H9 (cell line): ENCODE results near the gene SMAD6. TPM values are rescaled to one million over a fixed set of nuclear protein-coding genes. Genes with fewer than 3 reads are reported as not detected.
"Not testable (repeated sequence)": the region's sequence is repeated elsewhere in the genome, so short reads cannot be mapped to it uniquely, and the experiment has no call there.

Source experiments
- DNase-seq: peaks from one replicate; pipeline ENCODE4 v3.0.0-alpha.2; 2017
- H2AFZ ChIP-seq: one replicate; pipeline ENCODE4 v1.6.1; 2013; ENCODE audit warnings: mild to moderate bottlenecking, low read length, control low read depth, moderate library complexity
- H2AK5ac ChIP-seq: 2 replicates; pipeline ENCODE4 v1.6.1; 2013; ENCODE audit warnings: low read length, control low read depth, mixed read lengths; ENCODE audit not compliant: insufficient read length
- H2BK120ac ChIP-seq: one replicate; pipeline ENCODE4 v1.6.1; 2013; ENCODE audit warnings: low read depth, mild to moderate bottlenecking, low read length, control low read depth, inconsistent platforms; ENCODE audit not compliant: poor library complexity, severe bottlenecking
- H2BK12ac ChIP-seq: 2 replicates; pipeline ENCODE4 v1.6.1; 2013; ENCODE audit warnings: low read length, control low read depth, mixed read lengths, low read depth; ENCODE audit not compliant: insufficient read length
- H2BK15ac ChIP-seq: 2 replicates; pipeline ENCODE4 v1.6.1; 2013; ENCODE audit warnings: low read depth, low read length, control low read depth
- H2BK20ac ChIP-seq: one replicate; pipeline ENCODE4 v1.6.1; 2013; ENCODE audit warnings: low read depth, mild to moderate bottlenecking, low read length, control low read depth, inconsistent platforms; ENCODE audit not compliant: poor library complexity, severe bottlenecking
- H2BK5ac ChIP-seq: 2 replicates; pipeline ENCODE4 v1.6.1; 2013; ENCODE audit warnings: low read length, control low read depth, mixed read lengths; ENCODE audit not compliant: insufficient read length
- H3K14ac ChIP-seq: 2 replicates; pipeline ENCODE4 v1.6.1; 2013; ENCODE audit warnings: low read length, control low read depth; ENCODE audit not compliant: insufficient read depth
- H3K18ac ChIP-seq: 2 replicates; pipeline ENCODE4 v1.6.1; 2013; ENCODE audit warnings: low read depth, mild to moderate bottlenecking, mixed read lengths, low read length, control low read depth; ENCODE audit not compliant: insufficient read length
- H3K23ac ChIP-seq: 2 replicates; pipeline ENCODE4 v1.6.1; 2013; ENCODE audit warnings: low read length, control low read depth, mixed read lengths, low read depth; ENCODE audit not compliant: insufficient read length
- H3K23me2 ChIP-seq: 2 replicates; pipeline ENCODE4 v1.6.1; 2013; ENCODE audit warnings: low read depth, mild to moderate bottlenecking, mixed read lengths, low read length, control low read depth; ENCODE audit not compliant: insufficient read length, poor library complexity, severe bottlenecking
- H3K27ac ChIP-seq: 2 replicates; pipeline ENCODE4 v1.5.1; 2013; ENCODE audit warnings: low read length, control low read depth, mixed read lengths, low read depth; ENCODE audit not compliant: insufficient read length
- H3K27me3 ChIP-seq: 2 replicates; pipeline ENCODE4 v1.6.1; 2013; ENCODE audit warnings: low read length, control low read depth, inconsistent platforms; ENCODE audit not compliant: insufficient read depth
- H3K4ac ChIP-seq: 2 replicates; pipeline ENCODE4 v1.6.1; 2013; ENCODE audit warnings: low read depth, mild to moderate bottlenecking, control low read depth, inconsistent platforms, low read length, moderate library complexity
- H3K4me1 ChIP-seq: 2 replicates; pipeline ENCODE4 v1.6.1; 2013; ENCODE audit warnings: low read length, control low read depth, inconsistent platforms; ENCODE audit not compliant: insufficient read depth
- H3K4me2 ChIP-seq: 2 replicates; pipeline ENCODE4 v1.6.1; 2013; ENCODE audit warnings: low read length, control low read depth, mixed read lengths; ENCODE audit not compliant: insufficient read length, insufficient read depth
- H3K56ac ChIP-seq: 2 replicates; pipeline ENCODE4 v1.6.1; 2013; ENCODE audit warnings: low read depth, mild to moderate bottlenecking, mixed read lengths, low read length, control low read depth; ENCODE audit not compliant: insufficient read length
- H3K79me1 ChIP-seq: 2 replicates; pipeline ENCODE4 v1.6.1; 2013; ENCODE audit warnings: low read depth, mild to moderate bottlenecking, moderate library complexity, low read length, control low read depth, inconsistent platforms; ENCODE audit not compliant: insufficient read depth, poor library complexity, severe bottlenecking
- H3K79me2 ChIP-seq: 2 replicates; pipeline ENCODE4 v1.6.1; 2013; ENCODE audit warnings: low read length, control low read depth, inconsistent platforms; ENCODE audit not compliant: insufficient read depth
- H3K9ac ChIP-seq: 2 replicates; pipeline ENCODE4 v1.6.1; 2013; ENCODE audit warnings: low read length, control low read depth, mixed read lengths; ENCODE audit not compliant: insufficient read length; ENCODE audit errors: extremely low read depth
- H3K9me3 ChIP-seq: one replicate; pipeline ENCODE4 v1.6.1; 2013; ENCODE audit warnings: low read depth, low read length, inconsistent platforms; ENCODE audit not compliant: control insufficient read depth
- H3T11ph ChIP-seq: one replicate; pipeline ENCODE4 v1.6.1; 2013; ENCODE audit warnings: mild to moderate bottlenecking, low read length, control low read depth, inconsistent platforms
- H4K20me1 ChIP-seq: one replicate; pipeline ENCODE4 v1.6.1; 2013; ENCODE audit not compliant: control insufficient read depth, insufficient read length, insufficient read depth
- H4K5ac ChIP-seq: 2 replicates; pipeline ENCODE4 v1.6.1; 2013; ENCODE audit warnings: low read depth, mild to moderate bottlenecking, mixed read lengths, low read length, control low read depth; ENCODE audit not compliant: insufficient read length
- H4K8ac ChIP-seq: replicated peaks from 2 replicates; pipeline ENCODE4 v1.6.1; 2013; ENCODE audit warnings: low read length, control low read depth, mixed read lengths, low read depth; ENCODE audit not compliant: insufficient read length
- H4K91ac ChIP-seq: 2 replicates; pipeline ENCODE4 v1.6.1; 2013; ENCODE audit warnings: low read depth, mild to moderate bottlenecking, moderate library complexity, mixed read lengths, low read length, control low read depth; ENCODE audit not compliant: insufficient read length
- H3K27ac Mint-ChIP-seq, 3 experiments: 2 replicates in 2 of 3; 3 replicates in 1 of 3; pipeline ENCODE4 v1.8.0; 2020 to 2021; ENCODE audit warnings: mixed read lengths in 3 of 3, mild to moderate bottlenecking in 1 of 3, moderate library complexity in 1 of 3
- H3K27me3 Mint-ChIP-seq: 2 replicates; pipeline ENCODE4 v1.8.0; 2021; ENCODE audit warnings: low read depth, mild to moderate bottlenecking, moderate library complexity, mixed read lengths
- H3K36me3 Mint-ChIP-seq, 3 experiments: 2 replicates in 2 of 3; 3 replicates in 1 of 3; pipeline ENCODE4 v1.8.0; 2020 to 2021; ENCODE audit warnings: low read depth in 3 of 3, mixed read lengths in 3 of 3; ENCODE audit not compliant: insufficient read depth in 1 of 3
- H3K4me1 Mint-ChIP-seq, 2 experiments: 2 replicates each; pipeline ENCODE4 v1.8.0; 2020; ENCODE audit warnings: mixed read lengths in 2 of 2
- H3K4me3 Mint-ChIP-seq, 2 experiments: 2 replicates in 1 of 2; 3 replicates in 1 of 2; pipeline ENCODE4 v1.8.0; 2020 to 2021; ENCODE audit warnings: mild to moderate bottlenecking in 2 of 2, mixed read lengths in 2 of 2, moderate library complexity in 1 of 2
- H3K9me3 Mint-ChIP-seq, 2 experiments: 2 replicates in 1 of 2; 3 replicates in 1 of 2; pipeline ENCODE4 v1.8.0; 2020; ENCODE audit warnings: mild to moderate bottlenecking in 2 of 2, mixed read lengths in 2 of 2, moderate library complexity in 1 of 2
- WGBS: extraction: QIAGEN DNeasy Blood & Tissue Kit; methylation state at CpG from one replicate; pipeline ENCODE4 v1.1.7; 2013; ENCODE audit warnings: missing lambda C conversion rate, low lambda C conversion rate, mixed read lengths; ENCODE audit not compliant: insufficient read length; ENCODE audit errors: extremely low coverage; 5-methylcytosine and 5-hydroxymethylcytosine counted together
- total RNA-seq: library from RNA; stranded (reverse); gene quantifications from 2 replicates; pipeline ENCODE4 v1.2.1, GENCODE V29; 2021
- TF ChIP-seq, protein P1 (sequence below): fragments of 200-600 bp; sonication (generic); conservative IDR thresholded peaks from 3 replicates; pipeline ENCODE4 v1.8.0; 2021; ENCODE audit warnings: antibody characterized with exemption, mild to moderate bottlenecking

The SMAD6 gene
- total RNA-seq, 1 experiment from 2014 or later, result 6.0 TPM

DNA sequence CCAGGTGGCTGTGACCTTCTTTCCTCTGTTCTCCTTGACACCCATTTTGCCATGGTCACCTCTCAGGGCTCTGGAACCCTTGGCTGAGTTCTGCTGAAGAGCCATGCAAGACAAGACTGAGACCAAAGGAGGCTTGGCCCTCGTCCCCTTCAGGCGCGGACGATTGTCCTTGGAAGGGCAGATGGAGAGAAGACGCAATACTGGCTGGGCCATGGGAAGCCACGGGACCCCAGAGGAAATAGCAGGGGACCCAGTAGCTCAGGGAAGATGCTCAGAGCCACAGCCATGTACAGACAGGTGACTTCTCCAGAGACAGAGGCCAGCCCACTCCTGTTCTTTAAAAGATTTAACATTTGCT, 125.6 kb downstream of the SMAD6 start:
- Mint-ChIP-seq H3K27ac (peak overlapping the region in 2 of 3 experiments; percentile 30 to 63; a peak in 3 of 7 replicates), H3K9me3 (no peaks in the 10 kb centered on the region), H3K27me3 (peaks cover 10% of the 10 kb centered on the region), H3K4me3 (no peak overlapping the region; a peak in 1 of 5 replicates), H3K4me1 (peaks cover 43 to 50% of the 10 kb centered on the region in 2 experiments), H3K36me3 (no peaks in the 10 kb centered on the region)
- no peaks in the 10 kb centered on the region for H3K27me3 ChIP-seq
- no peak overlapping the region for H3T11ph ChIP-seq
- H4K5ac ChIP-seq, result no peak overlapping the region
- H4K91ac ChIP-seq, result no peak overlapping the region
- H3K23ac ChIP-seq, result no peak overlapping the region
- H3K27ac ChIP-seq, result no peak overlapping the region
- H2BK20ac ChIP-seq, result no peak overlapping the region
- TF ChIP-seq, protein P1, sequence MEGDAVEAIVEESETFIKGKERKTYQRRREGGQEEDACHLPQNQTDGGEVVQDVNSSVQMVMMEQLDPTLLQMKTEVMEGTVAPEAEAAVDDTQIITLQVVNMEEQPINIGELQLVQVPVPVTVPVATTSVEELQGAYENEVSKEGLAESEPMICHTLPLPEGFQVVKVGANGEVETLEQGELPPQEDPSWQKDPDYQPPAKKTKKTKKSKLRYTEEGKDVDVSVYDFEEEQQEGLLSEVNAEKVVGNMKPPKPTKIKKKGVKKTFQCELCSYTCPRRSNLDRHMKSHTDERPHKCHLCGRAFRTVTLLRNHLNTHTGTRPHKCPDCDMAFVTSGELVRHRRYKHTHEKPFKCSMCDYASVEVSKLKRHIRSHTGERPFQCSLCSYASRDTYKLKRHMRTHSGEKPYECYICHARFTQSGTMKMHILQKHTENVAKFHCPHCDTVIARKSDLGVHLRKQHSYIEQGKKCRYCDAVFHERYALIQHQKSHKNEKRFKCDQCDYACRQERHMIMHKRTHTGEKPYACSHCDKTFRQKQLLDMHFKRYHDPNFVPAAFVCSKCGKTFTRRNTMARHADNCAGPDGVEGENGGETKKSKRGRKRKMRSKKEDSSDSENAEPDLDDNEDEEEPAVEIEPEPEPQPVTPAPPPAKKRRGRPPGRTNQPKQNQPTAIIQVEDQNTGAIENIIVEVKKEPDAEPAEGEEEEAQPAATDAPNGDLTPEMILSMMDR, result no peak
- no peaks in the 10 kb centered on the region for H3K9me3 ChIP-seq
- H3K14ac ChIP-seq, result 0 out of 2 replicates have a peak overlapping the region, but pooled peaks have one; percentile 8
- H3K4ac ChIP-seq, result no peak overlapping the region
- no peaks in the 10 kb centered on the region for H3K79me2 ChIP-seq
- no peak overlapping the region for H2BK15ac ChIP-seq
- no CpG with 5 or more reads among the region's 6 CpGs for WGBS
- no peak overlapping the region for H2AK5ac ChIP-seq
- no peaks in the 10 kb centered on the region for H3K79me1 ChIP-seq
- peak overlapping the region; percentile 18 for H3K18ac ChIP-seq
- no peaks in the 10 kb centered on the region for H3K23me2 ChIP-seq
- no peak overlapping the region for H3K56ac ChIP-seq
- H3K4me1 ChIP-seq, result peaks cover 5% of the 10 kb centered on the region; the same call in 1 of the 2 replicates
- H2BK12ac ChIP-seq, result peak overlapping the region; percentile 15
- H2BK5ac ChIP-seq, result no peak overlapping the region
- H4K8ac ChIP-seq, result no peak overlapping the region
- H4K20me1 ChIP-seq, result no peaks in the 10 kb centered on the region
- H3K4me2 ChIP-seq, result no peak overlapping the region
- no peak for DNase-seq
- H3K9ac ChIP-seq, result no peak overlapping the region
- H2BK120ac ChIP-seq, result no peak overlapping the region
- no peak overlapping the region for H2AFZ ChIP-seq

DNA sequence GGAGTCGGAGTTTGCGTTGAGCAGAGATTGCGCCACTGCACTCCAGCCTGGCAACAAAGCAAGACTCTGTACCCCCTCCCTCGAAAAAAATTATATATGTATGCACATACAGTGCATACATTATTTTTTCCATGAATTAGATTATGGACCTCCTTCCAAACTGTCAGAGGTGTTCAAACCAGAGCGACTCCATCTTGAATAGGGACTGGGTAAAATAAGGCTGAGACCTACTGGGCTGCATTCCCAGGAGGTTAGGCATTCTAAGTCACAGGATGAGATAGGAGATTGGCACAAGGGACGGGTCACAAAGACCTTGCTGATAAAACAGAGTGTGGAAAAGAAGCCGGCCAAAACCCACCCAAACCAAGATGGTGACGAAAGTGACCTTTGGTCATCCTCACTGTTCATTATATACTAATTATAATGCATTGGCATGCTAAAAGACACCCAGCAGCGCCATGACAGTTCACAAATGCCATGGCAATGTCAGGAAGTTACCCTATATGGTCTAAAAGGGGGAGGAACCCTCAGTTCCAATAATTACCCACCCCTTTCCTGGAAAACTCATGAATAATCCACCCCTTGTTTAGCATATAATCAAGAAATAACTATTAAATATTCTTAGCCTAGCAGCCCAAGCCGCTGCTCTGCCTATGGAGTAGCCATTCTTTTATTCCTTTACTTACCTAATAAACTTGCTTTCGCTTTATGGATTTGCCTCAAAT, 126.9 kb downstream of the SMAD6 start:
- not testable (repeated sequence) for H3K4me1 ChIP-seq, H3K27ac ChIP-seq, H3K23me2 ChIP-seq, H3K27me3 Mint-ChIP-seq, H3K23ac ChIP-seq, H4K91ac ChIP-seq, H3K79me2 ChIP-seq, H3K14ac ChIP-seq, H2BK5ac ChIP-seq, H2AFZ ChIP-seq, H2BK120ac ChIP-seq, H3K27me3 ChIP-seq, H3K9me3 Mint-ChIP-seq, H4K20me1 ChIP-seq, H4K5ac ChIP-seq, H3K4ac ChIP-seq, H3T11ph ChIP-seq, H3K18ac ChIP-seq, H4K8ac ChIP-seq, H3K4me2 ChIP-seq, H3K9ac ChIP-seq, H3K9me3 ChIP-seq, H2AK5ac ChIP-seq, H2BK15ac ChIP-seq, DNase-seq, H3K36me3 Mint-ChIP-seq, H3K56ac ChIP-seq, H3K79me1 ChIP-seq, H2BK12ac ChIP-seq, H3K27ac Mint-ChIP-seq, H2BK20ac ChIP-seq, H3K4me3 Mint-ChIP-seq
- no CpG with 5 or more reads among the region's 11 CpGs for WGBS
- peaks cover 47 to 56% of the 10 kb centered on the region in 2 experiments for H3K4me1 Mint-ChIP-seq
